HCT116 (cell line): ENCODE measurements around the gene KLK1. TPM values are rescaled to one million over a fixed set of nuclear protein-coding genes. Genes with fewer than 3 reads are reported as not detected.

Experiments
- ATAC-seq: fragments of 200-7000 bp; cut with Tn5 transposase; 2 replicates; pipeline ENCODE4 v1.9.1; 2020; ENCODE audit warnings: mild to moderate bottlenecking, moderate library complexity
- BruUV-seq: library from RNA; stranded (reverse); fragments of 400-500 nt; replicated peaks from 2 replicates; lab custom pipeline; 2021; lab: Mats Ljungman, UMichigan
- CTCF ChIA-PET: fragments of 300-600 bp; sonication (Branson Sonifier 250); formaldehyde crosslinking; loops from one replicate; lab custom pipeline; 2021; ENCODE audit warnings: antibody characterized with exemption; lab: Charles Lee
- POLR2A ChIA-PET: fragments of 300-600, 350-600 bp; sonication (Branson Sonifier 250); formaldehyde crosslinking; loops from one replicate; lab custom pipeline; 2021; ENCODE audit warnings: antibody characterized with exemption; lab: Charles Lee
- RAD21 ChIA-PET, 2 experiments: fragments of 300-600 bp; sonication (Branson Sonifier 250); formaldehyde crosslinking; loops; one replicate each; lab custom pipeline; 2023; ENCODE audit warnings: low total read pairs in 2 of 2; ENCODE audit not compliant: uncharacterized antibody in 2 of 2, unreplicated experiment in 2 of 2, low non-redundant PET in 1 of 2; lab: Charles Lee
- DNase-seq: peaks from one replicate; pipeline ENCODE4 v3.0.0-alpha.2; 2010; ENCODE audit warnings: low read depth, low spot score
- H2AFZ ChIP-seq: fragments of 200-600 bp; shearing (Covaris generic), sonication (generic); 2 replicates; pipeline ENCODE4 v1.6.1; 2017; ENCODE audit warnings: low read depth, mixed run types, mixed read lengths, antibody characterized with exemption, low read length; ENCODE audit not compliant: poor library complexity, severe bottlenecking
- H3K27ac ChIP-seq: 2 replicates; pipeline ENCODE4 v1.5.1; 2012; ENCODE audit warnings: low read depth, low read length
- H3K27me3 ChIP-seq: fragments of 200-600 bp; sonication (generic); 2 replicates; pipeline ENCODE4 v1.6.1; 2016; ENCODE audit warnings: mixed run types, low read length, mixed read lengths; ENCODE audit not compliant: insufficient read depth
- H3K36me3 ChIP-seq, 2 experiments: fragments of 200-500 bp in 1 of 2; fragments of 200-600 bp in 1 of 2; sonication (Bioruptor generic) in 1 of 2; sonication (generic) in 1 of 2; 2 replicates each; pipeline versions ENCODE4 v1.5.1 to v1.6.1; 2014 to 2016; ENCODE audit warnings: low read length in 2 of 2, inconsistent platforms in 1 of 2, mixed read lengths in 1 of 2, mixed run types in 1 of 2; ENCODE audit not compliant: insufficient read depth in 2 of 2, control insufficient read depth in 1 of 2
- H3K4me1 ChIP-seq, 2 experiments: fragments of 200-600 bp in 1 of 2; sonication (generic) in 1 of 2; 2 replicates each; pipeline versions ENCODE4 v1.5.1 to v1.6.1; 2012 to 2017; ENCODE audit warnings: low read length in 2 of 2, inconsistent platforms in 1 of 2, mild to moderate bottlenecking in 1 of 2, mixed read lengths in 1 of 2, mixed run types in 1 of 2, moderate library complexity in 1 of 2; ENCODE audit not compliant: insufficient read depth in 2 of 2, control insufficient read depth in 1 of 2
- H3K4me2 ChIP-seq: fragments of 200-600 bp; sonication (generic); 2 replicates; pipeline ENCODE4 v1.6.1; 2017; ENCODE audit warnings: mixed run types, low read length, mixed read lengths
- H3K4me3 ChIP-seq, 2 experiments: fragments of 200-600 bp in 1 of 2; sonication (generic) in 1 of 2; replicated peaks in 1 of 2; 2 replicates each; pipeline ENCODE4 v1.5.1; 2011 to 2016; ENCODE audit warnings: low read length in 2 of 2, control low read depth in 1 of 2, low read depth in 1 of 2, mild to moderate bottlenecking in 1 of 2, mixed read lengths in 1 of 2, mixed run types in 1 of 2
- H3K79me2 ChIP-seq: fragments of 200-600 bp; sonication (generic); 2 replicates; pipeline ENCODE4 v1.6.1; 2017; ENCODE audit warnings: mild to moderate bottlenecking, mixed run types, low read length, moderate library complexity, mixed read lengths; ENCODE audit not compliant: insufficient read depth
- H3K9ac ChIP-seq: fragments of 200-600 bp; sonication (generic); 2 replicates; pipeline ENCODE4 v1.6.1; 2016; ENCODE audit warnings: low read length, mixed read lengths
- H3K9me2 ChIP-seq: fragments of 200-600 bp; sonication (generic), shearing (Covaris generic); 2 replicates; pipeline ENCODE4 v1.6.1; 2017; ENCODE audit warnings: mixed run types, mild to moderate bottlenecking, moderate library complexity; ENCODE audit not compliant: insufficient read depth
- H3K9me3 ChIP-seq, 2 experiments: fragments of 200-500 bp in 1 of 2; fragments of 200-600 bp in 1 of 2; sonication (Bioruptor generic) in 1 of 2; sonication (generic) in 1 of 2; 2 replicates each; pipeline ENCODE4 v1.6.1; 2014 to 2017; ENCODE audit warnings: low read length in 2 of 2, mixed read lengths in 2 of 2, inconsistent platforms in 1 of 2, low read depth in 1 of 2, mild to moderate bottlenecking in 1 of 2, mixed run types in 1 of 2, moderate library complexity in 1 of 2; ENCODE audit not compliant: control insufficient read depth in 1 of 2, insufficient read depth in 1 of 2
- H4K20me1 ChIP-seq: fragments of 200-600 bp; sonication (generic), shearing (Covaris generic); 2 replicates; pipeline ENCODE4 v1.6.1; 2017; ENCODE audit warnings: mixed run types, mild to moderate bottlenecking, moderate library complexity; ENCODE audit not compliant: insufficient read depth
- ATF3 ChIP-seq: IDR thresholded peaks from 2 replicates; pipeline ENCODE4 v1.6.1; 2012
- CEBPB ChIP-seq: IDR thresholded peaks from 2 replicates; pipeline ENCODE4 v1.6.1; 2012; ENCODE audit warnings: low read depth
- CTCF ChIP-seq, 3 experiments: fragments of 200-600 bp in 1 of 3; sonication (generic) in 1 of 3; IDR thresholded peaks in 2 of 3; conservative IDR thresholded peaks in 1 of 3; 2 replicates each; pipeline ENCODE4 v1.5.1; 2012 to 2017; ENCODE audit warnings: low read depth in 2 of 3, low read length in 2 of 3, antibody characterized with exemption in 1 of 3, borderline replicate concordance in 1 of 3, control low read depth in 1 of 3, mild to moderate bottlenecking in 1 of 3, mixed read lengths in 1 of 3, mixed run types in 1 of 3, moderate library complexity in 1 of 3; ENCODE audit not compliant: insufficient read depth in 1 of 3
- ELF1 ChIP-seq: IDR thresholded peaks from 2 replicates; pipeline ENCODE4 v1.6.1; 2012; ENCODE audit warnings: low read depth, borderline replicate concordance
- EZH2 ChIP-seq: fragments of 200-600 bp; sonication (generic); IDR thresholded peaks from 2 replicates; pipeline ENCODE4 v1.6.1; 2017; ENCODE audit warnings: antibody characterized with exemption, mixed run types
- FOSL1 ChIP-seq: IDR thresholded peaks from 2 replicates; pipeline ENCODE4 v1.6.1; 2012; ENCODE audit warnings: low read depth
- MAX ChIP-seq: IDR thresholded peaks from 2 replicates; pipeline ENCODE4 v1.6.1; 2012
- POLR2AphosphoS5 ChIP-seq: IDR thresholded peaks from 2 replicates; pipeline ENCODE4 v1.6.1; 2011; ENCODE audit warnings: mild to moderate bottlenecking, low read depth, low read length, moderate library complexity
- RAD21 ChIP-seq: IDR thresholded peaks from 2 replicates; pipeline ENCODE4 v1.6.1; 2012; ENCODE audit warnings: low read depth, mild to moderate bottlenecking
- REST ChIP-seq: IDR thresholded peaks from 2 replicates; pipeline ENCODE4 v1.6.1; 2012; ENCODE audit warnings: low read depth
- SIN3A ChIP-seq: IDR thresholded peaks from 2 replicates; pipeline ENCODE4 v1.6.1; 2012; ENCODE audit warnings: low read depth
- TCF7L2 ChIP-seq: IDR thresholded peaks from 2 replicates; pipeline ENCODE4 v1.7.0; 2011; ENCODE audit warnings: borderline replicate concordance, inconsistent platforms; ENCODE audit not compliant: insufficient read depth, insufficient read length; ENCODE audit errors: extremely low read depth
- YY1 ChIP-seq: IDR thresholded peaks from 2 replicates; pipeline ENCODE4 v1.6.1; 2011; ENCODE audit warnings: low read length, low read depth, moderate library complexity, mild to moderate bottlenecking; ENCODE audit not compliant: insufficient replicate concordance; ENCODE audit errors: extremely low read depth
- ZBTB33 ChIP-seq: IDR thresholded peaks from 2 replicates; pipeline ENCODE4 v1.6.1; 2011; ENCODE audit warnings: mild to moderate bottlenecking, low read length, moderate library complexity; ENCODE audit not compliant: insufficient replicate concordance; ENCODE audit errors: extremely low read depth
- ZFX ChIP-seq: fragments of 450-650 bp; IDR thresholded peaks from 2 replicates; pipeline ENCODE4 v1.6.1; 2017
- intact Hi-C: fragments of 100-400 bp; cut with micrococcal nuclease; formaldehyde crosslinking; loops from 2 replicates; pipeline ENCODE4 v1.10.0; 2022
- total RNA-seq: library from RNA; stranded (reverse); gene quantifications from one replicate; pipeline ENCODE4 v1.2.1, GENCODE V29; 2021; ENCODE audit not compliant: unreplicated experiment

Gene KLK1
- total RNA-seq, 1 experiment from 2014 or later: 3.3 TPM

- ChIA-PET POLR2A (interaction anchor here (0.5 kb wide), 1 partner anchor 56 kb away, joined by 5 read pairs; no protein-coding TSS in a partner anchor), RAD21 (no interaction called here)
- no peak overlapping the region for H3K9ac ChIP-seq
- ATAC-seq (no peak), DNase-seq (no peak)
- intact Hi-C loops: loop anchor here (5.0 kb wide), 1 partner anchor 59 kb away; the partner anchor contains the start of gene CLEC11A
- peaks cover 6 to 20% of the 10 kb centered on the region in 2 experiments; a peak in 3 of 4 replicates for H3K4me1 ChIP-seq
- H3K4me3 ChIP-seq: no peak overlapping the region
- no peaks in the 10 kb centered on the region for H3K9me2 ChIP-seq
- no peaks in the 10 kb centered on the region for H3K79me2 ChIP-seq
- H3K36me3 ChIP-seq: no peaks in the 10 kb centered on the region
- TF ChIP-seq ATF3 (no peak), RAD21 (no peak), FOSL1 (no peak), CEBPB (no peak), REST (no peak), ZFX (no peak), CTCF (IDR thresholded peaks at IDR 0.05 in 2 of 3, conservative IDR thresholded peaks at IDR 0.05 in 1 of 3; ENCODE audit: borderline replicate concordance in 1 of 3, insufficient read depth in 1 of 3, low read depth in 2 of 3, low read length in 2 of 3) (no peak), POLR2AphosphoS5 (no peak), SIN3A (no peak), MAX (no peak), YY1 (no peak), TCF7L2 (no peak), ZBTB33 (no peak), EZH2 (no peak), ELF1 (no peak)
- TF ChIP-seq, all 23 proteins: peak for 0
- no peaks in the 10 kb centered on the region for H3K9me3 ChIP-seq
- no peaks in the 10 kb centered on the region for H4K20me1 ChIP-seq
- no peak overlapping the region for H2AFZ ChIP-seq
- no TSS peak for BruUV-seq
- H3K27me3 ChIP-seq: peaks cover 14% of the 10 kb centered on the region; the same call in 1 of the 2 replicates
- H3K27ac ChIP-seq: no peak overlapping the region
- no peak overlapping the region for H3K4me2 ChIP-seq
- CTCF ChIA-PET: interaction anchor here (1.1 to 6.4 kb wide), 5 partner anchors 77 to 523 kb away, joined by 4 to 46 read pairs (median 4); no protein-coding TSS in a partner anchor
Observed at GRCh38 chr19:50780753-50781435, 42.7 kb downstream of the KLK1 start.
